Endothelial cell (in vitro differentiated cells): ENCODE data around the gene ADSS1. TPM values are rescaled to one million over a fixed set of nuclear protein-coding genes. Genes with fewer than 3 reads are reported as not detected.

Experiments
- DNase-seq: peaks from one replicate; pipeline ENCODE4 v3.0.0; 2021; ENCODE audit warnings: low spot score
- H3K27ac Mint-ChIP-seq: one replicate; pipeline ENCODE4 v1.8.0; 2021; ENCODE audit warnings: mixed read lengths, inconsistent platforms; ENCODE audit not compliant: unreplicated experiment
- H3K27me3 Mint-ChIP-seq: one replicate; pipeline ENCODE4 v1.8.0; 2021; ENCODE audit warnings: mild to moderate bottlenecking, moderate library complexity, mixed read lengths, inconsistent platforms; ENCODE audit not compliant: unreplicated experiment
- H3K36me3 Mint-ChIP-seq: one replicate; pipeline ENCODE4 v1.8.0; 2021; ENCODE audit warnings: mild to moderate bottlenecking, low read depth, mixed read lengths, inconsistent platforms; ENCODE audit not compliant: unreplicated experiment
- H3K4me1 Mint-ChIP-seq: one replicate; pipeline ENCODE4 v1.8.0; 2021; ENCODE audit warnings: mild to moderate bottlenecking, mixed read lengths, inconsistent platforms; ENCODE audit not compliant: unreplicated experiment
- H3K4me3 Mint-ChIP-seq: one replicate; pipeline ENCODE4 v1.8.0; 2021; ENCODE audit warnings: mild to moderate bottlenecking, mixed read lengths, inconsistent platforms; ENCODE audit not compliant: unreplicated experiment
- H3K9me3 Mint-ChIP-seq: one replicate; pipeline ENCODE4 v1.8.0; 2021; ENCODE audit warnings: mixed read lengths, inconsistent platforms; ENCODE audit not compliant: unreplicated experiment
- total RNA-seq: library from RNA; stranded (reverse); fragmentation: NEBNext Ultra II Directional; extraction: Animal tissue kit (Norgen Biotek cat#: 25700); gene quantifications from one replicate; pipeline ENCODE4 v1.2.1, GENCODE V29; 2021; ENCODE audit not compliant: unreplicated experiment
- TF ChIP-seq, protein P1 (sequence below): fragments of 200-600 bp; sonication (generic); IDR thresholded peaks from one replicate; pipeline ENCODE4 v1.5.0; 2021; ENCODE audit warnings: antibody characterized with exemption; ENCODE audit not compliant: unreplicated experiment

Gene ADSS1
- total RNA-seq, 1 donor from 2014 or later: 6.1 TPM

- peaks cover 28% of the 10 kb centered on the region for H3K36me3 Mint-ChIP-seq
- peaks cover 34% of the 10 kb centered on the region for H3K4me1 Mint-ChIP-seq
- H3K27me3 Mint-ChIP-seq: peaks cover 17% of the 10 kb centered on the region
- no peak for DNase-seq
- H3K9me3 Mint-ChIP-seq: no peaks in the 10 kb centered on the region
- peak overlapping the region; percentile 12 for H3K4me3 Mint-ChIP-seq
- TF ChIP-seq, protein P1, sequence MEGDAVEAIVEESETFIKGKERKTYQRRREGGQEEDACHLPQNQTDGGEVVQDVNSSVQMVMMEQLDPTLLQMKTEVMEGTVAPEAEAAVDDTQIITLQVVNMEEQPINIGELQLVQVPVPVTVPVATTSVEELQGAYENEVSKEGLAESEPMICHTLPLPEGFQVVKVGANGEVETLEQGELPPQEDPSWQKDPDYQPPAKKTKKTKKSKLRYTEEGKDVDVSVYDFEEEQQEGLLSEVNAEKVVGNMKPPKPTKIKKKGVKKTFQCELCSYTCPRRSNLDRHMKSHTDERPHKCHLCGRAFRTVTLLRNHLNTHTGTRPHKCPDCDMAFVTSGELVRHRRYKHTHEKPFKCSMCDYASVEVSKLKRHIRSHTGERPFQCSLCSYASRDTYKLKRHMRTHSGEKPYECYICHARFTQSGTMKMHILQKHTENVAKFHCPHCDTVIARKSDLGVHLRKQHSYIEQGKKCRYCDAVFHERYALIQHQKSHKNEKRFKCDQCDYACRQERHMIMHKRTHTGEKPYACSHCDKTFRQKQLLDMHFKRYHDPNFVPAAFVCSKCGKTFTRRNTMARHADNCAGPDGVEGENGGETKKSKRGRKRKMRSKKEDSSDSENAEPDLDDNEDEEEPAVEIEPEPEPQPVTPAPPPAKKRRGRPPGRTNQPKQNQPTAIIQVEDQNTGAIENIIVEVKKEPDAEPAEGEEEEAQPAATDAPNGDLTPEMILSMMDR: no peak
- peak overlapping the region; percentile 30 for H3K27ac Mint-ChIP-seq
Observed at GRCh38 chr14:104770072-104770579, 46.1 kb downstream of the ADSS1 start.

DNA sequence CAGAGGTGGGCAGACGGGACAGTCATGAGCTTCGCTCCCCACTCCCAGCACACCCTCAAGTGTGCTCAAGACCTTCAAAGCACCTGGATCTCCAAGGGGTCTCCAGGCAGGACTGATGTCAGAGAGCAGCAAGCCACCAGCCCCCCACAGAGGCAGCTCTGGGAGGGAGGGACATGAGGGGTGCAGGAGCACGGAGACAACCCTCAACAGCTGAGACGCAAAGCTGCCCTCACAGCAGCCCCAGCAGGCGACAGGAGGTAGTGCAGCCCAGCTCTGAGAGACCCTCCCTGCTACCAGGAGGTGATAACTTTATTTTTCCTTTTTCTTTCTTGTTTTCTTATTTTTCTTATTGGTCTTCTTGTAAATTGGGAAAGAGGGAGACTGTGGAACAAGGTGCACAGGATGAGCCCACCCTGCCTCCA is 46.8 kb downstream of the ADSS1 start:
- Mint-ChIP-seq H3K27ac (peak overlapping the region; percentile 52), H3K9me3 (no peaks in the 10 kb centered on the region), H3K27me3 (peaks cover 14% of the 10 kb centered on the region), H3K36me3 (peaks cover 21% of the 10 kb centered on the region), H3K4me1 (peaks cover 29% of the 10 kb centered on the region), H3K4me3 (peak overlapping the region; percentile 62)
- DNase-seq: no peak
- TF ChIP-seq, protein P1: peak; percentile 42

DNA sequence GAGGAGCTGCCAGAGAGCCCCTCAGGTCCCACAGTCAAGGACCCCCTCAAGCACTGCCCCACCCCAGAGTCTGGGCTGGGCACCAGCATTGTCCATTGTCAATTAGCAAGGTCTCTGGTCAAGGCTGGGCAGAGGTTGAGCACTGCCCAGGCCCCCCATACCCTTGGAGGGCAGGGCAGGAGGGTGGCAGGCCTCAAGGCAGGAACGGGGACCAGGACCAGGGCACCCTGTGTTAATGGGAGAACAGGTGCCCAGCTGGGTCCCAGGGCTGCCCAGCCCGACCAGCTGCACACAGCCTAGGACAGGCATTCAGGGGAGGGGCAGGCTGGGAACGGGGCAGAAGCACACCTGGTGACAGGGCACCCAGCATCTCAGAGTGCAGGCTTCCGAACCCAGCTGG is 47.3 kb downstream of the ADSS1 start:
- Mint-ChIP-seq H3K27me3 (peaks cover 12% of the 10 kb centered on the region), H3K9me3 (no peaks in the 10 kb centered on the region), H3K27ac (no peak overlapping the region), H3K36me3 (peaks cover 22% of the 10 kb centered on the region), H3K4me3 (no peak overlapping the region), H3K4me1 (peaks cover 26% of the 10 kb centered on the region)
- TF ChIP-seq, protein P1: no peak
- DNase-seq: no peak

DNA sequence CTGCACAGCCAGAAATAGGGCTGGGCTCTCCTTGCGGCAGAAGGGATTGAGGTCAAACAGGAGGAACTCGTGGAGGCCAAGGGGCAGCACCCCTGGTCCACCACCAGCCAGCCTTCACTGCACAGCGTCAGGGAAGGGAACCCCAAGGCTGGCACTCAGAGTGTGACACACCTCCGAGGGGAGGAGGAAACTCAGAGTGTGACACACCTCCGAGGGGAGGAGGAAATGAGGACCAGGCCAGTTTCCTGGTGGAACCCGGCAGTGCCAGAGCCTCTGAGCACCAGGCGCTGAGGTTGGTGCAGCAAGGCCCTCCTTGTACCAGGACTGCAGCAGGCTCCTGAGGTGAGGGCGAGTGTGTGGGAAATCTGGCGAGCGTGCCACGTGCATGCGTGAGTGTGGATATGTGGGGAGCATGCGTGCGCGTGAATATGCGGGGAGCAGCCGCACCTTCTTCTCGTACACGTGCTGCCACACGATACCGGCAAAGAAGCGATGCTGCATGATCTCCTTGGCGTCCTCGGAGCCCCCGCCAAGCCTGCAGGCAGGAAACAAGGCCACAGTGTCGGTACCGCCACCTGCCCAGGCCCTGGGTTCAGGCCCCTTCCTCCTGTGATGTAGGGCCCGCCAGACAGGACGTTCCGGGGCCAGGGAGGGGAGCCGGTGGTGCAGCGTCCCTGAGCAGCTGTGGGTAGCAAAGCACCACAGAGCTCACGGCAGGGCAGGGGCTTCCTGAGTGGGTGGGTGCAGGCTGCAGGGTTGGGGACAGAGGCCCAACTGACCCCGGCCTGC is 48.1 kb downstream of the ADSS1 start:
- TF ChIP-seq, protein P1: no peak
- H3K27ac Mint-ChIP-seq: no peak overlapping the region

More for the DNA sequence above, 48.1 kb downstream of the ADSS1 start:
- H3K9me3 Mint-ChIP-seq: no peaks in the 10 kb centered on the region
- H3K27me3 Mint-ChIP-seq: peaks cover 12% of the 10 kb centered on the region
- peaks cover 27% of the 10 kb centered on the region for H3K36me3 Mint-ChIP-seq
- peaks cover 19% of the 10 kb centered on the region for H3K4me1 Mint-ChIP-seq
- peak overlapping the region; percentile 47 for H3K4me3 Mint-ChIP-seq
- DNase-seq: no peak
